Stimulated activated CD4-positive, alpha-beta T cell treated with anti-CD3 and anti-CD28 coated beads, Interleukin-1b, Interleukin-23, amount 100 ng/mL, for 24 hours (primary cell): ENCODE data around the gene ZNF343.
A peak's percentile ranks its signal among the peaks of the same experiment; 100 is the strongest.
"Not testable (repeated sequence)": the region's sequence is repeated elsewhere in the genome, so short reads cannot be mapped to it uniquely, and the experiment has no call there.

Experiments used
- DNase-seq, 4 experiments: peaks; one replicate each; pipeline ENCODE4 v3.0.0-alpha.2; 2020; ENCODE audit warnings: low read depth in 4 of 4, low spot score in 1 of 4

Gene ZNF343

DNA sequence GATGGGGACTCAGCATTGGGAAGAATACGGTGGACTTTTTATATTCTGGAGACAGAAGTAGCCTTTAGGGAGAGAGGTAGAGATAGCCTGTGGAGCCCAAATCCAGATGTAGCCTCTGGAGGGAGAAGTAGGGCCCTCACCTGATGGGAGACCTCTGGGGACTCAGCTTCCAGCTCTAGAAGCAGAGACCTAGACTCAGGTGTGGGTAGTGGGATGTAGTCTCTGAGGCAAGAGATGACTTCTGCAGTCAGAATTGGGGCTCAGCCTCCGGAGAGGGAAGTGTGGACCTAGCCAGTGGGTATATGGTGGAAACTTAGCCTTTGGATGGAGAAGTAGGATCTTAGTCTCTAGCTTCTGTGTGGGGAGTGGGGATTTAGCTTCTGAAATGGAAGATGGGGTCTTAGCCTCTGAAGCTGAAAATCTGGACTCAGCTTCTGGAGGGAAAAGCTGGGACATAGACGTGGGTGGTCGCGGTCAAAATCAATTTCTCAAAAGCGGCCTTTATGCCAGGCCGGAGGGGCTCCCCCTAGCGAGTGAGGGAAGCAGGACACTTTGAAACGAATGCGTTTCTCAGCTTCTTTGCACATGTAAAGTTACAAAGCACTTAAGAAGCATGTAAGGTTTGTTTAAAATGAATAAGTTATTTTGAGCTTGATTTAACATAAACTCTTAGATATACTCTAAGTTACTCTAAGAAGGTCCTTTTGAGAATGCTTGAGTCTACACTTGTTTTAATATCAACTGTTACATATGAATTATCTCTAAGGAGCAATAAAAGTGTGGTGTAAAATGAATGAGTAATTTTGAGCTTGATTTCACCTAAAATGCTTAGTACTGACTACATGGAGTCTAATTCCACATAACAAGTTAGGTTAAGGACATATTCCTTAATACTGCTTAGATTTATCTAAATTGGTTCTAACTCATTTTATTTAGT, 12.9 kb upstream of the ZNF343 start:
- peak in 3 of 4 experiments; percentile 29 to 42 (median 37) for DNase-seq

DNA sequence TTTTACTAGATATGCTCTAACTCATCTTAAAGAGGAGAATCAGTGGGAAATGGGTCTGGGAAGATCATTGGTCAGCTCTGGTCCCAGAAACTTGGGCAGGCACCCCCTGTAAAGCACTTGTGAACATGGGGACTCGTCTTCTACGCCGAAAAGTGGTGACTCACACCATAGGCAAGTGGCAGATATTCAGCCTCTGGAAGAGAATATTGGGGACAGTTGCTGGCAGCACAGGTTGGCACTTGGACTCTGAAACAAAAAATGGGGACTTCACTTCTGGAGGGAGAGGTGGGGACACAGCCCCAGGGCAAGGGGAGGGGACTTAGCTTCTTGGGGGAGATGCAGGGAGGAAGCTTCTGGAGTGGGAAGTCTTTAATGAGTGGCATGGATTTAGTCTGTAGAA, 11.9 kb upstream of the ZNF343 start:
- DNase-seq = no peak

DNA sequence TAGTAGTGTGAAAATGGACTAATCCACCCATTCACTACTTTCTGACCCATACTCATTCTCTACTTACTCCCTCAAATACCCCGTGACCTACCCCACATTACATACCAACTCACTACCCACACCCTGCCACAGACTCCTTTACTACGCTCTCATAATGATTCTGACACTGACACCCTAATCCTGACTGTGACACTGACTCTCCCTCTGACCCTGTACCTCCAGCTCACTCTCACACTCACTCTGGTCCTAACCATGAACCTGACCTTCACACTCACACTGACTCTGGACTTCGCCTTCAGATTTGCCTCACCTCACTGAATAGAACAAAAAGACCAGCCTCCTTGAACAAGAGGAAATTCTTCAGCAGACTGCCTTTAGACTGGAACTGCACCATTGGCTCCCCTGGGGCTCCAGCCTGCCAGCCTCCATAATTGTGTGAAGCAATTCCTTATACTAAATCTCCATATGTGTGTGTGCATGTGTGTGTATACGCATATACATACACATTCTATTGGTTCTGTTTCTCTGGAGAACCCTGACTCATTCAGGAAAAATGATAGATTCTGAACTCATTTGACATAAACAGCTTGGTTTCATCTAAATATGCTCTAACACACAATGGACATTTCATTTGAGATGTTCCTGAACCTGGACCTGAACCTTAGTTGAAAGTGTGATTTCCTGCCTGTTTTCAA, 10.5 kb upstream of the ZNF343 start:
- DNase-seq = no peak

DNA sequence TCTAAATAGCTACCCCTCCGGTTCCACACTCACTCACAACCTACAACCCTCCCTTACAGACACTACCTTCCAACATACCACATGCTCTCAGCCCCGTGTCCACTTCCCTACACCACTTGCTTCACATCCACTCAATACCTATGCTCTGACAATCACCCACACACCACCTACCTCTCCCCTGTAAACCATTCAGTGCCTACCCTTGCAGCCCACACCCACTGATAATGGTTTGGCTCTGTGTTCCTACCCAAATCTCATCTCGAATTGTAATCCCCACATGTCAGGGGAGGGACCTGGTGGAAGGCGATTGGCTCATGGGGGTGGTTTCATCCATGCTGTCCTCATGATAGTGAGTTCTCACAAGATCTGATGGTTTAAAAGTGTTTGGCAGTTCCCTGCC, 9.8 kb upstream of the ZNF343 start:
- no peak for DNase-seq

DNA sequence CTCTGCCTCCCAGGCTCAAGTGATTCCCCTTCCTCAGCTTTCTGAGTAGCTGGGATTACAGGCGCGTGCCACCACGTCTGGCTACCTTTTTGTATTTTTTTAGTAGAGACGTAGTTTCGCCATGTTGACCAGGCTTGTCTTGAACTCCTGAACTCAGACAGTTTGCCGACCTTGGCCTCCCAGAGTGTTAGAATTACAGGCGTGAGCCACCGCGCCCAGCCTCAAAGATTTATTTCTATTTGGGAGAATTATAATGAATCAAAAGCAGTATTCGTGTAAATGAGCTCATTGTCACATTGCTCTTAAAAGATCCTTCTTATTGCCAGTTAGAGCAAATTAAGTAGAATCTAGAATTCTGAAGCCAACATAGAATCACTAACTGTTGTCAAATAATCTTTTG, 9.4 kb upstream of the ZNF343 start:
- DNase-seq = no peak

DNA sequence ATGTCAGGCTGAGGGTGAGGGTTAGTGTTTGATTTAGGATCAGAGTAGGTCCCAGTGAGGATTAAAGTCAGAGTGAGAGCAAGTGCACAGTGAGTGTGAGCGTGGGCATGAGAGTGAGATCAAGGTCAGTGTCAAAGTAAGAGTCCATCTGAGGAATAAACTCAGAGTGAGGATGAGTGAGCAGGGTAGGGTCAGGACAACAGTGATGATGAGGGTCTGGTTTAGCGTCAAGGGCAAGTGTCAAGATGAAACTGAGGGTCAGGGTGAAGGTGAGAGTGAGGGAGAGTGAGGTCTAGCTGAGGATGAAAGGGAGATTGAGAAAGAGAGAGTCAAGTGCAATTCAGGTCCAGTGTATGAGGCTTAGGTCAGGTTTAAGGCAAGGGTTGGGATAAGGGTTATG, 7.7 kb upstream of the ZNF343 start:
- no peak for DNase-seq

DNA sequence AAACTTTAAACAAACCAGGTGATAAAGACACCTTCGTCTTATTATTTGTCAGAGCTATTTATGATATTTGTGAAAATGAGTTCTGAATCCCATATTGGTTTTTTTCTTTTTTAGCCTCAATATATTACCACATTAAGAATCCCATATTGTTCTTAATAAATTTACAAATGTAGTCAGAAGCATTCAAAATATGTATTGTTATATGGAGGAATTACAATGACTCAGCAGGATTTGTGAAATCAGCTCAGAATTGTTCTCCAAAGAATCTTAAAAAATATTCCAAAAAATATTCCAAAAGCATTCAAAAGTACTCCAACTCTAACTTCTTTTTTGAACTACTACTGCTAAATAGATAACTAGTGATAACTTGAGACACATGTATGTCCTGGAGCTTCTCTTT, 6.5 kb upstream of the ZNF343 start:
- DNase-seq = no peak

DNA sequence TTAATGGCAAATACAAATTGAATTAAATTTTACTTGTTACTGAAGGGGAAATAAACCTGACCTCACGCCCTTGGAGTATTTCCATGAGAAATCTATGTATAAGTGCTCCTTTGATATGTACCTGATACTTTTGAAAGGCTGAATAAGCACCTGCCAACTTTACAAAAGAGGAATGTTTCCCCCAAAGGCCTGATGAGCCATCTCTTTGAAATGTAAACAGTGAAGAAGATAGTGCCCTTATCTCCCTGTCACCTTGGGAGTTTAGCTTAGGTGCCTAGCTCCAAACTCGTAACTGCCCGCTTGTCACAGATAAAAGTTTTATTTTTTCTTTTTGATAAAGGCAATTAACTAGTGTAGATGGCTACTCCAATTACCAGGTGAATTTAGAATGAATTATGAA, 1.1 kb upstream of the ZNF343 start:
- no peak for DNase-seq

DNA sequence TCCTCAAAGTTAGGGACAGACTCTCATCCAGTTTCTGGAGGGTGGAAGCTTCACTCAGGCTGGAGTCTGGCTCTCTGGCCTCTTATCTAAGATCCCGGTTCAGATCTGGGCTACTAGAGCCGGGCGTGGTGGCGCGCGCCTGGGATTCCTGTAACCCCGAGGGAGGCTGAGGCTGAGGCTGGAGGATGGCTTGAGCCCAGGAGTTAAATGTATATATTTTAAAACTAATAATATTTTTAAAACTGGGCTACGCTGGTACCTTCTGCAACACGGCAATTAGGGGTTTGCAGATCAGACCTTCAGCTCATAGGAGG, 710 bp upstream of the ZNF343 start:
- DNase-seq = no peak

DNA sequence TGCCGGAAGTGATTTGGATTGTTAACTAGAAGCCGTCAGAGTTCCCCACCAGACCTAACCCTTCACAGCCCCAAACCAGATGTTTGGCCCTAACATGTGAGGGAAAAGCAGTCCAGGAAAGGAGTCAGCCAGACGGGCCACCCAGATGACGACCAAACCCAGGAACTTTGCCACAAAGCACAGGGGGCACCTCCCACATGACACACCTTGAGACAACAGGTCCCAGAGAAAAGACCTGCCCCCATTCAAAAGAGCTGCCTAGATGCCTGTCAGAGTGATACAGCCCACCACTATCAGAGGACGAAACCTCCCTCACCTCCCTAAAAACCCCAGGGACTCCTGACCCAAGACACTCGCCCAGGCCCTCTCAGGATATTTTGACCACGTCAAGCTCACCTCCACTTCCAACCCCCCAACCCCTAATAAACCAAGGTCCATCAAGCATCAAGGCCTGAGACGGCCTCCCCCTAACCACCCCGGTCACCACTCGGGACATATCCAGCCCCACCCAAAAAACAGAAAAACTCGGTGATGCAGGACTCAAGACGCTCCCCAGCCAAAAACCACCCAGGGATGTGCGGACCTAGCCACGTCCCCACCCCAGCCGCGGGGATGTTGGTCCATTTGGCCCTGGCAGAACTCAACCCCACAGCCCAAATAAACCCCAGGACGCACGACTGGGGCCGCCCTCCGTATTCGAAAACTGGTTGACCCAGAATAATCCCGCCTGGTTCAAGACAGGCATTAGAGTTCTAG, 662 bp downstream of the ZNF343 start:
- no peak for DNase-seq

DNA sequence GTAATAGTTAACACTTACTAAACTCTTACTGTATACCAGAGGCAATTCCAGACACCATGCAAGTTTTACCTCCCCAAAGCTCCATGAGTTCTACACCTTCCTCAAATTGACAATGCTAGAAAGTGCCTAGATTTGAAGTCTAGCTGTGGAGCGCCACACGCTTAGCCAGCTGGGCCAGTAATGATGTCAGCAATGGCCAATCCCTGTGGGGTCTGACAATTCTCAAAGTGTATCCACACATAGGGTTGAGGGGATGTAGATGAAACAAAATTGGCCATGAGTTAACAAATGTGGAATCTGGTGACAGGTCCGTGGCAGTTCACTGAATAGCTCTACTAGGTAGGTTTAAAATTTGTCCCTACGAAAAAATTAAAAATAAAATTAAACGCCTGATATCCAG, 1.3 kb downstream of the ZNF343 start:
- DNase-seq = no peak

DNA sequence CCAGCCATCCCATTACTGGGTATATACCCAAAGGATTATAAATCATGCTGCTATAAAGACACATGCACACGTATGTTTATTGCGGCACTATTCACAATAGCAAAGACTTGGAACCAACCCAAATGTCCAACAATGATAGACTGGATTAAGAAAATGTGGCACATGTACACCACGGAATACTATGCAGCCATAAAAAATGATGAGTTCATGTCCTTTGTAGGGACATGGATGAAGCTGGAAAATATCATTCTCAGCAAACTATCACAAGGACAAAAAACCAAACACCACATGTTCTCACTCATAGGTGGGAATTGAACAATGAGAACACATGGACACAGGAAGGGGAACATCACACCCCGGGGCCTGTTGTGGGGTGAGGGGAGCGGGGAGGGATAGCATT, 2.3 kb downstream of the ZNF343 start:
- DNase-seq = not testable (repeated sequence)

DNA sequence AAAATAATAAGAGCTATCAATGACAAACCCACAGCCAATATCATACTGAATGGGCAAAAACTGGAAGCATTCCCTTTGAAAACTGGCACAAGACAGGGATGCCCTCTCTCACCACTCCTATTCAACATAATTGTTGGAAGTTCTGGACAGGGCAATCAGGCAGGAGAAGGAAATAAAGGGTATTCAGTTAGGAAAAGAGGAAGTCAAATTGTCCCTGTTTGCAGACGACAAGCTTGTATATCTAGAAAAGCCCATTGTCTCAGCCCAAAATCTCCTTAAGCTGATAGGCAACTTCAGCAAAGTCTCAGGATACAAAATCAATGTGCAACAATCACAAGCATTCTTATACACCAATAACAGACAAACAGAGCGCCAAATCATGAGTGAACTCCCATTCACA, 3.9 kb downstream of the ZNF343 start:
- not testable (repeated sequence) for DNase-seq

DNA sequence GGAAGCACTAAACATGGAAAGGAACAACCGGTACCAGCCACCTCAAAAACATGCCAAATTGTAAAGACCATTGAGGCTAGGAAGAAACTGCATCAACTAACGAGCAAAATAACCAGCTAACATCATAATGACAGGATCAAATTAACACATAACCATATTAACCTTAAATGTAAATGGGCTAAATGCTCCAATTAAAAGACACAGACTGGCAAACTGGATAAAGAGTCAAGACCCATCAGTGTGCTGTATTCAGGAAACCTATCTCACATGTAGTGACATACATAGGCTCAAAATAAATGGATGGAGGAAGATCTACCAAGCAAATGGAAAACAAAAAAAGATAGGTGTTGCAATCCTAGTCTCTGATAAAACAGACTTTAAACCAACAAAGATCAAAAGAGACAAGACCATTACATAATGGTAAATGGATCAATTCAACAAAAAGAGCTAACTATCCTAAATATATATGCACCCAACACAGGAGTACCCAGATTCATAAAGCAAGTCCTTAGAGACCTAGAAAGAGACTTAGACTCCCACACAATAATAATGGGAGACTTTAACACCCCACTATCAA, 5.8 kb downstream of the ZNF343 start:
- DNase-seq = not testable (repeated sequence)

DNA sequence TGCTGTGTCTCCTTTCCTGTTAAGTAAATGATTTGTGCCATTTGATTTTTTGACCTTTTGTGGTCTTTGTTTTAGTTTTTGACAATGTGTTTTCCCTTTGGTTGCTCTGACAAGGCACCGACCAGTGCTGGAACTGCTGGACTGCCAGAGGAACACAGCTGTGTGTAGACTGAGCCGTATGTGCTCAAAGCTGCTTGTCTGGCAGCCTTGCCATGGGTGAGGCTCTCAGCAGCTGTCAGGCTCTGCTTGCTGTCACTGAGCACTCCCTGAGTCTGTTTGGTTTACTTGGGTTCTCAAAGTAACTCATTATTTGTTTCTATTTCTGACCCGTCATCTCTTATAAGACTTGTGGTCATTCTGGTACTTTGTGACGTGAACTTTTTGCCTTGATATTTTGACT, 23.1 kb downstream of the ZNF343 start:
- DNase-seq = no peak

DNA sequence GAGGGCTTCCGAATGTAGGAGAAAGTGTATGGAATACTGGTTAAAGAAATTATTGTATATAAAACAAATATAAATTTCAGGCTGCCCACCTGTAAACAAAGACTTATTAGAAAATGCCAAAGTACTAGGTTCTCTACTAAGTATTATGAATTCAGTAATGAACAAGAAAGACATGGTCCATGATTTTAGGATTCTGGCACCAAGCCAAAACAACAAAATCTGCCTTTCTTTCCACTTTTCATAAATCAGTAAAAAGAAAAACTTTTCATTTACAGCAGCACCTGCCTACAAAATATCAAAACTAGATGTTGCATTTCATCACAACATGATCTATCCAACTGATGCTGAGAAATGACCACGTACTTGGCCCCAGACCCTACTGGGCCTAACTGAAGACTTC, 23.6 kb downstream of the ZNF343 start:
- DNase-seq = no peak

DNA sequence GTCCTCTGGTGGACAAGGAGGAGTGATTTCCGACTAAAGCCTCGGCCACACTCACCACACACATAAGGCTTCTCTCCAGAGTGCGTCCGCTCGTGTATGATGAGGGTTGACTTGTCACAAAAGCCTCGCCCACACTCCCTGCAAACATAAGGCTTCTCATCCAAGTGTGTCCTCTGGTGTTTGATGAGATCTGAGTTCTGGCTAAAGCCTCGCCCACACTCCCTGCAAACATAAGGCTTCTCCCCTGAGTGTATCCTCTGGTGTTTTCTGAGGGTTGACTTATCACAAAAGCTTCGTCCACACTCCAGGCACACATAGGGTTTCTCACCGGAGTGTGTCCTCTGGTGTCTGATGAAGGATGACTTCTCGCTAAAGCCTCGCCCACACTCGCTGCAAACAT, 25.2 kb downstream of the ZNF343 start:
- no peak for DNase-seq

DNA sequence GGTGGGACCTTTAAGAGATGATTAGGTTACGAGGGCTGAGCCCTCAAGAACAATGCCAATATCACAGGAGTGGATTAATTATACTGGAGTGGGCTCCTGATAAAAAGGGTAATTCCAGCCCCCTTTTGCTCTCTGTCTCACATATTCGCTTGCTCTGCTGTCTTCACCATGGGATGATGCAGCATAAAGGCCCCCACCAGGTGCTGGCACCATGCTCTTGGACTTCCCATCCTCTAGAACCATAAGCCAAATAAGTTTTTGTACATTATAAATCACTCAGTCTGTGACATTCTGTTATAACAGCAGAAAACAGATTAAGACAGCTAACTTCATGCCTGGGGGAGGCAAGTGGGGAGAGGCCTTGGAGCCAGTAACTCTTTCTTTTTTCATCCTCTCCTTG, 28.3 kb downstream of the ZNF343 start:
- no peak for DNase-seq

DNA sequence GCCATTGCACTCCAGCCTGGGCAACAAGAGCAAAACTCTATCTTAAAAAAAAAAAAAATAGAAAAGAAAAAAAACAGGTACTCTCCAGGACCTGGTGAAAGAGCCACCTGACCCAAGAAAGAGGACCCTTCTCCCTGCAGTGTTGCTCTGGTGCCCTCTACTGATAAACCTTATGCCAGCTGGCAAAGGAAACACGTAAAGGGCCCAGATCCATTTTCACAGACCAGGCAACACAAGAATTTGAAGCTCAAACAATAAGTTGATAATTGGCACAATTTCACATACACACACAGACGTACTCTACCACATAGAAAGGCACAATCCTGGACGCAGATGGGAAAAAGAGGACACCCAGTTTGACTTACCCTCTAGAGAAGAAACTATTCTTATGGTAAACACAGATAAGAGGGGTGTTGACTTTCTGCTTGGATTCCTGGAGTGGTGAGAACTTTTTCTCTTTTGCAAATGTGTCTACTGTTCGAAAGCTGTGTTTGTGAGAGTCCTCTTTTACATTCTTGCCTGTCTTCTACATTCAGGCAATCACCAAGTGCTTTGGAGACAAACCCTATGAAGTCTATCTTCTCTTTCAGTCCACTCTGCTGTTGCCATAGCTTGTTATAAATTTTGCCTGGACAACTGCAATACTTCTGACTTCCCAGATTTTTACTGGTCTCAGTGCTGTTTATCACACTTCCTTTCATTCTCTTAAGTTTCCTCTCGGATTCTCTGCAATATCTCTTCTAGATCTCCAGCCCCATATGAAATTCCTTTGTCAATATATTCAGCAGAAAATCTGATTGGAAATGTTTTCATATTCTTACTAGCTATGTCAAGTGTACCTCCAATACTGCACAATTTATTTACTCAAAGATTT, 31.7 kb downstream of the ZNF343 start:
- no peak for DNase-seq

DNA sequence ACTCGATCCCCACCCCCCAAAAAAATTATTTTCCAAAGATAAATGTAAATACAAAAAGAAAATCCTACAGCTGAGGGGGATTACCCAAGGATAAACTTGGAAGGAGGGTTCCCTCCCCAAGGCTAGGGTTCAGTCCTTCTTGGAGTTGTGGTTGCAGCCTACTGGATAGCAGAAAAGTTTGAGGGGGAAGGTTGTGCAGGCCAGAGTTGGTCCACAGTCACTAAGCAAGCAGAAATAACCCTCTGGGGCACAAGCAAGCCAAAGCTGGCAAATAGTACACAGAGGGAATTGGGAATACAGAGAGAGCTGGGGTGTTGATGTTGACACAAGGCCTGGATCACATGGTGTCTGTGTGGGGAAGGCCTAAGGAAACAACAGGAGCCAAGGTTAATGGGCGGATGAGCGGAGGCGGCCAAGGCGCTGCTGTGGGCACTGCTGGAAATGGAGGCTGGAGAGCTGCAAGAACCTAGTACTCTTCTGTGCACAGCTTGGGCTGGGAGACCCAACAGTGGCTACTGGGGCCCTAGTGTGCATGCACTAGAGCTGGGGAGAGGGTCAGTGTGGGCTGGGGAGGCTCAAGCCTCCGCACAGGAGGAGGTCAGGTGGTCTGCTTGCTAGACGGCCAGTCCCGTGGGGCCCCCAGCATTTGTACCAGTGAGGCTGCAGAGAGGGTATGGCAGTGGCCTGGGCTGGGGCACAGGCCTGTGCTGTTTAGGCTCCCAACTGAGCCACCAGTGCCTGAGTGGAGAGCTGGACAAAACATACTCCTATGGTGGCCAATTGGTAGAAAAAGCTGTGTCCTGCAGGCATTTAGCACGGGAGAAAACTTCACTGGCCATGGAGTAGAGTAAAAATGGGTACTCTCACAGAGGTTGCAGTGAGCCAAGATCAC, 32.6 kb downstream of the ZNF343 start:
- DNase-seq = no peak
